ENCODE measurements around the gene GATD1.

The GATD1 gene

DNA sequence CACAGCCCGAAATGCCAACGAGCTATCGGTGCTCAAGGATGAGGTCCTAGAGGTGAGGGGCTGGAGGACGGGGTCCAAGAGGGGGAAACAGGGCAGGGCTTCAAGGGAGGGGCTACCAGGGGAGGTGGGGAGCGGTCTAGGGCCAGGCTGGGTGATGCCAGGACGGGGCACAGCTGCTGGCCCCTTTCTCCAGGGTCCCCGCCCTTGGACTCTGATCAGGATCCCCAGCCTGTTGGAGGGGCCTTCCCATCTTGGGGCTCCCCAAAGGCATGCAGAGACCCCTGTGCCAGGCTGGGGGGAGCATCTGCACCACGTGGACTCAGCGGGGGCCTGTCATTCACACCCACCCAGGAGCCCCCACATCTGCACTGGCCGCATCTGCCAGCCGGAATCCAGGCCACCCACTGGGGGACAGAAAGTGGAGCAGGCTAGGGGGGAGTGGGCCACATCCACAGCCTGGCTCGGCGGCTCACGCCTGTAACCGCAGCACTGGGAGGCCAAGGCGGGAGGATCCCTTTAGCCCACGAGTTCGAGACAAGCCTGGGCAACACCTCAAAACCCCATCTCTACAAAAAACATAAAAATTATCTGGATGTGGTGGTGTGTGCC, 52.4 kb downstream of the GATD1 start:
- no peak for DNase-seq

DNA sequence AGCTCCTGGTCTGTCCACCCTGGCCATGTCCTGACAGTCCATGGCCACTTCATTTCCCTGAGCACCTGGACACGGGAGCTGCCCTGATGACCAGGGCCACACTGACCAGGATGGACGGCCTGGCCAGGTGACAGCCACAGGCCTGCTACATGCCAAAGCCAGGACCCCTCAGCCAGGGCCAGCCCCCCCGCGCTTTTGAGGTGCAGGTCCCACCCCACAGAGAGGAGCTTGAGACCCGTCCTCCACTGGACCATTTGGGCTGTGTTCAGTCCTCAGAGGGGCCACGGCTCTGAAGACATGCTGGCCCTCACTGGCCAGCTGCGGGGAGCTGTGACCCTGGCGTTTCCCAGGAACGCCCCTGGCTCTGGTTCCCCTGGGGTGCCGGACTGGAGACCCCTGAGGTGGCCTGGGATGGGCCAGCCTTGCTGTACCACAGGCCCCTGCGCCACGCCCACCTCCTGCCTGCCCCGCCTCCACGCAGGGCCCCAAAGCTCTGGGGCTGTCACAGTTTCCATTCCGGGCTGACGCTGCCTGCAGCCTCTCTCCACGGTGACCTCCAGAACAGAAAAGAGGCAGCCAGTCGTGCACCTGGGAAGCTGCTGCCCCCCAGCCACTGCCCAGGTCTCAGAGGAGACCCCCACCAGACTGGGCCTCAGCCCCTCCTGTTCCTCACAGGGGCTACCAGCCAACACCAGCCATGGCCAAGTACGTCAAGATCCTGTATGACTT, 53.1 kb downstream of the GATD1 start:
- no peak for DNase-seq

DNA sequence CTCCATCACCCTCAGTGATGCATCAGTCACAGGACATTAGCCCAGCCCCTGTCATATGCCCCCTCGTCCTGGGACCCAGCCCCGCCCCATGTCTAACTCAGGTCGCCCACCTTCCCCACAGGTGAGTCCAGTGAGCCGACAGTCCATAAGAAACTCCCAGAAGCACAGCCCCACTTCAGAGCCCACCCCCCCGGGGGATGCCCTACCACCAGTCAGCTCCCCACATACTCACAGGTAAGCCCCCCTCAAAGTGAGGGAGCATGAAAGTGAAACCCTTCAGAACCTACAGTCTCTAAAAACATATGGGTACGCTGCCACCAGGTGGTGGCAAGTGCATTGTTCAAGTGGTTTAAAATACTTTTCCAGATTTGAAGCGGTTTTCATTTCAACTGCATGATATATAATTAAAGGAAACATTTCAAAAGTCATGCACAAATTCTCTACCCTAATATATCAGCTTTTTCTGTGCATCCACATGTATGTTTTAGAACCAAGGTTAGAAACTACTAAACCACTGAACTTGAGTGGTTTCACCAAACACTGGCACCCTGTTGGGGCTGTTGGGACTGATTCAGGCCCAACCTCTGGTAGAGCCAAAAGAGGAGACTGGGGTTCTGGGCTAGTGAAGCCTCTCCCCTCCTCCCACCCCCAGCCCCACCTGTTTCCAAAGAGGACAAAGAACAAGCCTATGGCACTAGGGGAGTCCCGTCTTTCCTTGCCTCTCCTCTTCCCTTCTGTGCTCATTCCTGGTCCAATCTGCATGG, 54.0 kb downstream of the GATD1 start:
- peak; percentile 51 for DNase-seq

DNA sequence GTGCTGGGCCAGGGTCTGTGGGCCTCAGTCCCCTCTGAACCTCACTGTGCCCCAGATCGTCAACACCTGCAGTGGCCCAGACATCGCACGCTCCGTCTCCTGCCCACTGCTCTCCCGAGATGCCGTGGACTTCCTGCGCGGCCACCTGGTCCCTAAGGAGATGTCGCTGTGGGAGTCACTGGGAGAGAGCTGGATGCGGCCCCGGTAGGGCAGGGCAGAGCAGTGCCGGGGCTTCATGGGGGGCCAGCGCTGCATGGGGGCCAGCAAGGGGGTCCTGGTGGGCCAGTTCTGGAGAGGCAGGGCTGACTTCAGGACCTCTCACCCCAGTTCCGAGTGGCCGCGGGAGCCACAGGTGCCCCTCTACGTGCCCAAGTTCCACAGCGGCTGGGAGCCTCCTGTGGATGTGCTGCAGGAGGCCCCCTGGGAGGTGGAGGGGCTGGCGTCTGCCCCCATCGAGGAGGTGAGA, 54.9 kb downstream of the GATD1 start:
- no peak for DNase-seq

DNA sequence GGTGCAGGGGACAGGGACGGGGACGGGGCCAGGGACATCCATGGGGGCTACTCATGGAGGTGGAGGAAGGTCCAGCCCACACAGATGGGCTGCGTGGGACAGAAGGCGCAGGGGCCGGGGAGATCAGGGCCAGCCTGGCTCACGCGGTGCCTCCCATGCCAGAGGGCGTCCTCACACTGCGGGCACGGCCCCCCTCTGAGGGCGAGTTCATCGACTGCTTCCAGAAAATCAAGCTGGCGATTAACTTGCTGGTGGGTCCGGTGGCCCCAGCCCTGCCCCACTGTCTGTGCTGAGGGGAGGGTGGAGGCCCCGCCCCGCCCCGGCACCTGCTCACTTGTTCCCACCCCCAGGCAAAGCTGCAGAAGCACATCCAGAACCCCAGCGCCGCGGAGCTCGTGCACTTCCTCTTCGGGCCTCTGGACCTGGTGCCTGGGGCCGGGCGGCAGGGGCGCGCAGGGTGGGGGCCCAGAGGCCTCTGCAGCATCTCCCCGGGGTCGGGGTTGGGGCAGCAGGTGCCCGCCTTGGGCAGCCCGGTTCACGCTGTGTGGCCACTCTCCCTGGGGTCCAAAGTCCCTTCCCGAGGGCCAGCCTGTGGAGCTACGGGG, 55.4 kb downstream of the GATD1 start:
- peak; percentile 71 for DNase-seq

DNA sequence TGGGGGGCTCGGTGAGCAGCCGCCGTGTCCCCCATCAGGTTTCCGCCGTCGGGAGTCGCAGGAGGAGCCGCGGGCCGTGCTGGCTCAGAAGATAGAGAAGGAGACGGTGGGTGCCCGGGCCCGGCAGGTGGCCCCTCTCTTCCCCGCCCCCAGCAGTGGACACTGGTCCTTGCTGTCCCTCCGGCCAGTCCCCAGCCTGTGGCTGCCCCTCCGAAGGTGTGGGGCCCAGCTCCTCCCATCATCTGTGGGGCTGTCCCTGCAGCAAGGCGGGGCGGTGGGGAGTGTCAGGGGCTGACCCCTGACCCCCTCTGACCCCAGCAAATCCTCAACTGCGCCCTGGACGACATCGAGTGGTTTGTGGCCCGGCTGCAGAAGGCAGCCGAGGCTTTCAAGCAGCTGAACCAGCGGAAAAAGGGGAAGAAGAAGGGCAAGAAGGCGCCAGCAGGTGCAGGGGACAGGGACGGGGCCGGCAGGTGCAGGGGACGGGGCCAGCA, 56.0 kb downstream of the GATD1 start:
- no peak for DNase-seq

DNA sequence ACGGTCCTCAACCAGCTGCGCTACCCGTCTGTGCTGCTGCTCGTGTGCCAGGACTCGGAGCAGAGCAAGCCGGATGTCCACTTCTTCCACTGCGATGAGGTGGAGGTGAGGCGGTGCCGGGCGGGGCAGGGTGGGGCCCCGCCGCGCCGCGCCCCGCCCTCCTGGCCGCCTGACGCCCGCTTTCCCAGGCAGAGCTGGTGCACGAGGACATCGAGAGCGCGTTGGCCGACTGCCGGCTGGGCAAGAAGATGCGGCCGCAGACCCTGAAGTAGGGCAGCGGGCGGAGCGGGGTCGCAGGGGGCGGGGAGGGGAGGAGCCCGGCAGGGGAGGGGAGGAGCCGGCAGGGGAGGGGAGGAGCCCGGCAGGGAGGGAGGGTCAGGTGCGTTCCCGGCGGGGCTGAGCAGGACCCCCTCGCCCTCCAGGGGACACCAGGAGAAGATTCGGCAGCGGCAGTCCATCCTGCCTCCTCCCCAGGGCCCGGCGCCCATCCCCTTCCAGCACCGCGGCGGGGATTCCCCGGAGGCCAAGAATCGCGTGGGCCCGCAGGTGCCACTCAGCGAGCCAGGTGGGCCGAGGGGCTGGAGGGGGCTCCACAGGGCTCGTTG, 56.5 kb downstream of the GATD1 start:
- DNase-seq, result peak; percentile 70

DNA sequence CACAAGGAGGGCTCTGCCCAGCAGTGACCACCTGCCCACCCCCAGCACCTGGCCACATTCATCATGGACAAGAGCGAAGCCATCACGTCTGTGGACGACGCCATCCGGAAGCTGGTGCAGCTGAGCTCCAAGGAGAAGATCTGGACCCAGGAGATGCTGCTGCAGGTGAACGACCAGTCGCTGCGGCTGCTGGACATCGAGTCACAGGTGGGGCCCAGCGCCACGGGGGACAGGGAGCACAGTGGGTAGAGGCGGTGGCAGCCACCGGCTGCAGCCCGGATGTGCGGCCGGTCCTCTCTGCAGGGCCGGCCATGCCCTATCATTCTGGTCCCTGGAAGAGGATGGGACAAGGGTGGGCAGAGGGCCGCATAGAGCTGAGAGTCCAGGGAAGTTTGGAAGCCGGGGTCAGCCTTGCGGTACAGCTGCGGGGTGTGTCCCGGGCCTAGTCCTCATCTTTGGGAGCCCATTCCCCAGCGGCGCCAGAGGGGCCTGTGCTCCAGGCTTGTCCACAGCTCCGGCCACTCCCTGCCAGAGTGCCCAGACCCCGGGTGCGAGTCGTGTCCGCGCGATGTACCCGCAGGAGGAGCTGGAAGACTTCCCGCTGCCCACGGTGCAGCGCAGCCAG, 57.2 kb downstream of the GATD1 start:
- no peak for DNase-seq

DNA sequence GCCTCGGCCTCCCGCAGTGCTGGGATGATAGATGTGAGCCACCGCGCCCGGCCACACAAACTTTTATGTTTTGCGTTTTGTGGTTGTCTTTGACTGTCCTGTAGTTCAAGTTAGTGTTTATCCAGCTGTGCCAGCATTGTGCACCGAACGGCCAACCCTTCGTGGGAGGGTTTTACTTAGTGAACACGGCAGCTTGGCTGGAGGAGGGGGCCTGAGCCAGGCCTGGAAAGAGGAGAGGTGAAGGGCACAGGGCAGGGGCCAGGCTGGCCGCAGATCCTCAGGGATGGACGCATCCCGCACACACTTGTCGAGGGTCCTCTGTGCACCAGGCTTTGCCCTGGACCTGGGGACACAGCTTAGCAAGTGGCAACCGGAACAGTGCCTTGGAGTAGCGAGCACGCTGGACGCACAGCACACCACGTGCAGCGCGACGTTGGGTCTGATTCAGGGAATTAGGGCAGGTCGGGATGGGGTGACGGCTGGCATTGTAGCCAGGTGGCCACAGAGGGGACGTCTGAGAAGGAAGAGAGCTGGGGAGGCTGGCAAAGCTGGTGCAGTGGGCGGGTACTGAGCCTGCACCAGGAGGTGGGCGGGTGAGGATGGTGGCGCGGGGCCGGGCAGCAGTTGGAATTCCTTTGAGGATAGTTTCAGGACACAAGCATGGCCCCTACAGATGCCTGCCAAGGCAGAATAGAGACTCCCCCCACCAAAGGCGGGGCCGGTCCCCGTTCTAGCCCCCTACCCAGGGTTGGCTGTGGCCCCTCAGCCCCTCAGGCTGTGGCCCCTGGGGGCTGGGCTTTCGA, 57.9 kb downstream of the GATD1 start:
- DNase-seq, result no peak

Data from NCI-H1105 (cell line).